ENCODE measurements around the gene FGF23. TPM values are rescaled to one million over a fixed set of nuclear protein-coding genes. Genes with fewer than 3 reads are reported as not detected.

The FGF23 gene
- total and polyA plus RNA-seq, 2 donors from 2014 or later: not detected

DNA sequence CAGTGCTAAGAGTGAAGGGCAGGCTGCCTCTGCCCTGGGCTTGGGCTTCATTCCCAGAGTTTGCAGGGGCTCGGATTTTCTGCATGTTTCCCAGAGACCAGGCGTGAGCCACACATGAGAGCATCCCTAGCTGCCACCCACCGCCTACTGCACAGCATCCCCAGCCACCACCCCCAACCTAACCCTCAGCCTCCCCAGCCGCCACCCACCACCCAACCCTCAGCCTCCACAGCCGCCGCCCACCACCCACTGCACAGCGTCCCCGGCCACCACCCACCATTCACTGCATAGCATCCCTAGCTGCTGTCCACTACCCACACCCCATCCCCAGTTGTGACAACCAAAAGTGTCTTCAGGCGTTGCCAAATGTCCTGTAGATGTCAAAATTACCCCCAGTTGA, 43.5 kb upstream of the FGF23 start:
- H3K27ac ChIP-seq (ENCODE audit: low read depth in 2 of 2, low read length in 2 of 2): no peak overlapping the region
- DNase-seq (no peak), FAIRE-seq (no peak)
- no peaks in the 10 kb centered on the region for H3K9me3 ChIP-seq (ENCODE audit: control insufficient read depth in 2 of 3, insufficient read depth in 1 of 3, low read length in 3 of 3)
- TF ChIP-seq, protein P1, sequence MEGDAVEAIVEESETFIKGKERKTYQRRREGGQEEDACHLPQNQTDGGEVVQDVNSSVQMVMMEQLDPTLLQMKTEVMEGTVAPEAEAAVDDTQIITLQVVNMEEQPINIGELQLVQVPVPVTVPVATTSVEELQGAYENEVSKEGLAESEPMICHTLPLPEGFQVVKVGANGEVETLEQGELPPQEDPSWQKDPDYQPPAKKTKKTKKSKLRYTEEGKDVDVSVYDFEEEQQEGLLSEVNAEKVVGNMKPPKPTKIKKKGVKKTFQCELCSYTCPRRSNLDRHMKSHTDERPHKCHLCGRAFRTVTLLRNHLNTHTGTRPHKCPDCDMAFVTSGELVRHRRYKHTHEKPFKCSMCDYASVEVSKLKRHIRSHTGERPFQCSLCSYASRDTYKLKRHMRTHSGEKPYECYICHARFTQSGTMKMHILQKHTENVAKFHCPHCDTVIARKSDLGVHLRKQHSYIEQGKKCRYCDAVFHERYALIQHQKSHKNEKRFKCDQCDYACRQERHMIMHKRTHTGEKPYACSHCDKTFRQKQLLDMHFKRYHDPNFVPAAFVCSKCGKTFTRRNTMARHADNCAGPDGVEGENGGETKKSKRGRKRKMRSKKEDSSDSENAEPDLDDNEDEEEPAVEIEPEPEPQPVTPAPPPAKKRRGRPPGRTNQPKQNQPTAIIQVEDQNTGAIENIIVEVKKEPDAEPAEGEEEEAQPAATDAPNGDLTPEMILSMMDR (IDR thresholded peaks at IDR 0.05; ENCODE audit: borderline replicate concordance, extremely low read depth, insufficient read depth): no peak
- H3K9ac ChIP-seq (ENCODE audit: low read length in 3 of 3): no peak overlapping the region
- no peaks in the 10 kb centered on the region for H3K4me1 ChIP-seq (ENCODE audit: control insufficient read depth in 2 of 3, insufficient read depth in 2 of 3, low read depth in 1 of 3, low read length in 3 of 3)
- no peak overlapping the region for H3K4me3 ChIP-seq (ENCODE audit: low read length in 3 of 3)
- H3K36me3 ChIP-seq (ENCODE audit: control insufficient read depth in 2 of 3, insufficient read depth in 3 of 3, low read length in 3 of 3): no peaks in the 10 kb centered on the region
- intact Hi-C loops (cut with DNase I): no loop called here
- no peaks in the 10 kb centered on the region for H3K27me3 ChIP-seq (ENCODE audit: control insufficient read depth, insufficient read depth, low read length)

DNA sequence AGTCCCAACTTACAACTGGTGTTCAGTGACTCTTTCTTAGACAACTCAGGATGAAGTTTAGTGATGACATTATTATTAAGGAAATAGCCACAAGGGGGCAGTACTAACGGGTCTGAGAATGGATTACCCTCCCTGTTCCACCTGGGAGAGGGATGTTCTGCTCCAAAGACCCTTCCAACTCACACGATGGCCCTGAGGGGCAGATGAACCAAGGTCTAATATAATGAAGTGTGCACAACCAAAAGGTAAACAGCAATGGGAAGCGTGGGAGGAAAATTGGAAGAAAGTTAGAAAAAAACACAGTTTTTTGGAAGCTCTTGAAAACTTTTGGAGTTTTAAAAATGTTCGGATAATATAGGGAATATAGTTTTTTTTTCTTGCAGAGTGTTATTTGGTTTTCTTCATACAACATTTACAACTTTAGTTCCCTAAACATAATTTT, 42.1 kb upstream of the FGF23 start:
- no peaks in the 10 kb centered on the region for H3K4me1 ChIP-seq (ENCODE audit: control insufficient read depth in 2 of 3, insufficient read depth in 2 of 3, low read depth in 1 of 3, low read length in 3 of 3)
- no peak overlapping the region for H3K9ac ChIP-seq (ENCODE audit: low read length in 3 of 3)
- no peaks in the 10 kb centered on the region for H3K36me3 ChIP-seq (ENCODE audit: control insufficient read depth in 2 of 3, insufficient read depth in 3 of 3, low read length in 3 of 3)
- H3K27ac ChIP-seq (ENCODE audit: low read depth in 2 of 2, low read length in 2 of 2): no peak overlapping the region
- no peaks in the 10 kb centered on the region for H3K27me3 ChIP-seq (ENCODE audit: control insufficient read depth, insufficient read depth, low read length)
- intact Hi-C loops (cut with DNase I): no loop called here
- FAIRE-seq (no peak), DNase-seq (peak in 2 of 5 donors; percentile 48 to 63)
- TF ChIP-seq, protein P1 (IDR thresholded peaks at IDR 0.05; ENCODE audit: borderline replicate concordance, extremely low read depth, insufficient read depth): peak; percentile 43
- H3K9me3 ChIP-seq (ENCODE audit: control insufficient read depth in 2 of 3, insufficient read depth in 1 of 3, low read length in 3 of 3): no peaks in the 10 kb centered on the region
- H3K4me3 ChIP-seq (ENCODE audit: low read length in 3 of 3): no peak overlapping the region

DNA sequence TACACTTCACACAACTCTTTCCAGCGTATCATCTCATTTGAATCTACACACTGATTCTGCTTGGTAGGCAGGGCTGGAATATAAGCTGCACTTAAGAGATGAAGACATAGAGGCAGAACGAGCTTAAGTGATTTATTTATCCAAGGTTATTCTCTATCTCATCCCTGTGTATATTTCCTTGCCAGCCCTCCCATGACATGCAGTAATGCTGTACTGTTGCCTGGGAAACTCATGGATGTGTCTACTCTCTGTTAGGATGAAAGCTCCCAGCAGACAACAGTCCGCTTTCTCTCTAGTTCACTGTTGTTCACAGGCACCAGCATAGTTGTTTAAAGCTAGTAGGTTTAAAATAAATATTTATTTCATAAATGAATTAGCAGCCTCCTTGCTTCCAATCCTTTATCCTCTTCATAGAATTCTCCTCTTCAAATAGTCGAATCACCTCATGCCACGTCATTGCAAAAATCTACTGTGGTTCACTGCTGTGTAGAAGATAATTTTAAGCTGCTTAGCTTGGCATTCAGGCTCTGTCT, 40.7 kb upstream of the FGF23 start:
- TF ChIP-seq, protein P1 (IDR thresholded peaks at IDR 0.05; ENCODE audit: borderline replicate concordance, extremely low read depth, insufficient read depth): no peak
- Histone ChIP-seq H3K27ac (ENCODE audit: low read depth in 2 of 2, low read length in 2 of 2) (no peak overlapping the region), H3K4me1 (ENCODE audit: control insufficient read depth in 2 of 3, insufficient read depth in 2 of 3, low read depth in 1 of 3, low read length in 3 of 3) (no peaks in the 10 kb centered on the region), H3K4me3 (ENCODE audit: low read length in 3 of 3) (no peak overlapping the region), H3K9me3 (ENCODE audit: control insufficient read depth in 2 of 3, insufficient read depth in 1 of 3, low read length in 3 of 3) (no peaks in the 10 kb centered on the region), H3K9ac (ENCODE audit: low read length in 3 of 3) (no peak overlapping the region), H3K27me3 (ENCODE audit: control insufficient read depth, insufficient read depth, low read length) (no peaks in the 10 kb centered on the region), H3K36me3 (ENCODE audit: control insufficient read depth in 2 of 3, insufficient read depth in 3 of 3, low read length in 3 of 3) (no peaks in the 10 kb centered on the region)
- FAIRE-seq (no peak), DNase-seq (no peak)
- intact Hi-C loops (cut with DNase I): no loop called here

DNA sequence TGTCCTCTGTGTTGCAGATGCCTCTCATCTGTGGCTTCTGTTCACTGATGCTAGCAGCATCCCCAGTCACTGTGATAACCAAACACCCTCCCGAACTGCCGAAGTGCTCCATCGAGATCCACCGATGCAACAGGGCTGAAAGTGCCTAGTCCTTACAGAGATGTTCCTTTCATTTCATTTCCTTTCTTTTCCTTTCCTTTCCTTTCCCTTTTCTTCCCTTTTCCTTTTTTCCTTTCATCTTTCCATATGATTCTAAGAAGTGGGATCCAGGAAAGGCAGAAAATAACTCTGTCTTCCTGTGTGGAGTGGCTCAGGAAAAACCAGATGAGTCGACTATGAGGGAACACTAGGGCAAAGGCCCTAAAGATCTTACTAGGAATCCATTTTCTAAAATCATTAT, 39.4 kb upstream of the FGF23 start:
- no peaks in the 10 kb centered on the region for H3K4me1 ChIP-seq (ENCODE audit: control insufficient read depth in 2 of 3, insufficient read depth in 2 of 3, low read depth in 1 of 3, low read length in 3 of 3)
- H3K27me3 ChIP-seq (ENCODE audit: control insufficient read depth, insufficient read depth, low read length): no peaks in the 10 kb centered on the region
- intact Hi-C loops (cut with DNase I): no loop called here
- TF ChIP-seq, protein P1 (IDR thresholded peaks at IDR 0.05; ENCODE audit: borderline replicate concordance, extremely low read depth, insufficient read depth): no peak
- no peaks in the 10 kb centered on the region for H3K9me3 ChIP-seq (ENCODE audit: control insufficient read depth in 2 of 3, insufficient read depth in 1 of 3, low read length in 3 of 3)
- DNase-seq: no peak
- H3K36me3 ChIP-seq (ENCODE audit: control insufficient read depth in 2 of 3, insufficient read depth in 3 of 3, low read length in 3 of 3): no peaks in the 10 kb centered on the region
- FAIRE-seq: no peak
- no peak overlapping the region for H3K27ac ChIP-seq (ENCODE audit: low read depth in 2 of 2, low read length in 2 of 2)
- H3K9ac ChIP-seq (ENCODE audit: low read length in 3 of 3): no peak overlapping the region
- no peak overlapping the region for H3K4me3 ChIP-seq (ENCODE audit: low read length in 3 of 3)

Measured in kidney (tissue), 14 donors.